Occipital lobe (tissue), 2 donors: ENCODE results near the gene RABL6. TPM values are rescaled to one million over a fixed set of nuclear protein-coding genes. Genes with fewer than 3 reads are reported as not detected.
"Not testable (repeated sequence)": the region's sequence is repeated elsewhere in the genome, so short reads cannot be mapped to it uniquely, and the experiment has no call there.

Source experiments
- DNase-seq: peaks from one replicate; lab custom pipeline; 2025; lab: John Stamatoyannopoulos, UW
- total RNA-seq: library from RNA; depleted of rRNA; stranded (reverse); fragments of >200 nt; gene quantifications from one replicate; pipeline ENCODE4 v1.2.3, GENCODE V29; 2014

The RABL6 gene
- 38.2 TPM for total RNA-seq

- DNase-seq: peak; percentile 64
Observed at GRCh38 chr9:136807281-136808074, at the start of gene RABL6. RABL6 (plus strand) TSS chr9:136807948; CDS start chr9:136808197, 249 bp downstream.

- no peak for DNase-seq
Observed at GRCh38 chr9:136759001-136759400, 48.7 kb upstream of the RABL6 start.

- DNase-seq: no peak
Observed at GRCh38 chr9:136759436-136760325, 48.1 kb upstream of the RABL6 start.

- DNase-seq: no peak
Observed at GRCh38 chr9:136760424-136760823, 47.3 kb upstream of the RABL6 start.

- peak; percentile 71 for DNase-seq
Observed at GRCh38 chr9:136760834-136761544, 46.8 kb upstream of the RABL6 start.

- no peak for DNase-seq
Observed at GRCh38 chr9:136761545-136761981, 46.2 kb upstream of the RABL6 start.

- no peak for DNase-seq
Observed at GRCh38 chr9:136762221-136762691, 45.5 kb upstream of the RABL6 start.

GRCh38 chr9:136762915-136763648, 44.7 kb upstream of the RABL6 start:
- DNase-seq: no peak

- no peak for DNase-seq
Observed at GRCh38 chr9:136763649-136764035, 44.1 kb upstream of the RABL6 start.

GRCh38 chr9:136764301-136764891, 43.4 kb upstream of the RABL6 start, which contains the start of gene LCN15:
LCN15 (minus strand) TSS chr9:136764518; CDS start chr9:136764488, 30 bp downstream.
- DNase-seq: no peak

GRCh38 chr9:136765041-136765440, 42.7 kb upstream of the RABL6 start:
- no peak for DNase-seq

- DNase-seq: not testable (repeated sequence)
Observed at GRCh38 chr9:136765745-136766409, 41.9 kb upstream of the RABL6 start.

GRCh38 chr9:136766410-136767120, 41.2 kb upstream of the RABL6 start:
- not testable (repeated sequence) for DNase-seq

GRCh38 chr9:136769710-136770191, 38.0 kb upstream of the RABL6 start:
- DNase-seq: no peak

GRCh38 chr9:136771907-136772415, 35.8 kb upstream of the RABL6 start:
- no peak for DNase-seq

GRCh38 chr9:136773386-136774044, 34.2 kb upstream of the RABL6 start:
- DNase-seq: no peak

GRCh38 chr9:136774416-136775045, 33.2 kb upstream of the RABL6 start:
- DNase-seq: no peak

GRCh38 chr9:136775191-136775590, 32.6 kb upstream of the RABL6 start:
- no peak for DNase-seq
